Left kidney (tissue), 2 donors: ENCODE data around the gene RPN1. TPM values are rescaled to one million over a fixed set of nuclear protein-coding genes. Genes with fewer than 3 reads are reported as not detected.
A peak's percentile ranks its signal among the peaks of the same experiment; 100 is the strongest.
"Not testable (repeated sequence)": the region's sequence is repeated elsewhere in the genome, so short reads cannot be mapped to it uniquely, and the experiment has no call there.

ENCODE experiments used
- DNase-seq: peaks from one replicate; pipeline ENCODE4 v3.0.0-alpha.2; 2013
- polyA plus RNA-seq: library from polyadenylated mRNA; unstranded; fragments of 120-200 nt; gene quantifications from one replicate; pipeline ENCODE4 v1.2.1, GENCODE V29; 2013; ENCODE audit not compliant: insufficient read length

The RPN1 gene
- polyA plus RNA-seq, 1 donor = 203 TPM

GRCh38 chr3:128653993-128654805 is 3.6 kb upstream of the RPN1 start:
- DNase-seq = not testable (repeated sequence)

GRCh38 chr3:128653383-128653992 is 2.9 kb upstream of the RPN1 start:
- not testable (repeated sequence) for DNase-seq

- DNase-seq = no peak
These were observed 1.5 kb downstream of the RPN1 start for GRCh38 chr3:128648940-128649663.

GRCh38 chr3:128648402-128648801 is 2.2 kb downstream of the RPN1 start:
- DNase-seq = no peak

GRCh38 chr3:128647307-128647706 is 3.3 kb downstream of the RPN1 start:
- no peak for DNase-seq

GRCh38 chr3:128634075-128634611 is 16.5 kb downstream of the RPN1 start:
- no peak for DNase-seq

GRCh38 chr3:128632301-128632700 is 18.3 kb downstream of the RPN1 start:
- DNase-seq = no peak

- DNase-seq = no peak
These were observed 20.7 kb downstream of the RPN1 start for GRCh38 chr3:128629936-128630335.

GRCh38 chr3:128625409-128625945 is 25.1 kb downstream of the RPN1 start:
- no peak for DNase-seq

- DNase-seq = no peak
These were observed 26.0 kb downstream of the RPN1 start for GRCh38 chr3:128624526-128625138.

GRCh38 chr3:128623762-128624176 is 26.8 kb downstream of the RPN1 start:
- no peak for DNase-seq

GRCh38 chr3:128621931-128622330 is 28.7 kb downstream of the RPN1 start:
- DNase-seq = no peak

- DNase-seq = no peak
These were observed 29.4 kb downstream of the RPN1 start for GRCh38 chr3:128621234-128621633.

- DNase-seq = no peak
These were observed 30.3 kb downstream of the RPN1 start for GRCh38 chr3:128620268-128620691.

GRCh38 chr3:128619146-128619890 is 31.3 kb downstream of the RPN1 start:
- no peak for DNase-seq

GRCh38 chr3:128618398-128618726 is 32.3 kb downstream of the RPN1 start:
- DNase-seq = no peak

GRCh38 chr3:128617557-128618397 is 32.8 kb downstream of the RPN1 start:
- peak; percentile 97 for DNase-seq

GRCh38 chr3:128617270-128617556 is 33.4 kb downstream of the RPN1 start:
- DNase-seq = no peak

GRCh38 chr3:128616516-128617269 is 33.9 kb downstream of the RPN1 start:
- no peak for DNase-seq

- no peak for DNase-seq
These were observed 36.5 kb downstream of the RPN1 start for GRCh38 chr3:128614076-128614475.
